GM12878 (cell line): Measurements from ENCODE around the gene IGF2BP1.

Experiments
- CEBPB ChIP-seq, 2 experiments: fragments of 150-350 bp in 1 of 2; IDR thresholded peaks; 2 replicates each; pipeline ENCODE4 v1.6.1; 2012 to 2014; ENCODE audit warnings: low read depth in 2 of 2, low read length in 2 of 2, borderline replicate concordance in 1 of 2, inconsistent platforms in 1 of 2
- EP300 ChIP-seq, 2 experiments: fragments of 150-350 bp in 1 of 2; IDR thresholded peaks; 2 replicates each; pipeline ENCODE4 v1.6.1; 2011 to 2012; ENCODE audit warnings: low read depth in 2 of 2, low read length in 2 of 2, borderline replicate concordance in 1 of 2, improper control_type of control experiment in 1 of 2, inconsistent platforms in 1 of 2; ENCODE audit not compliant: control insufficient read depth in 1 of 2
- ETV6 ChIP-seq, 2 experiments: fragments of 450-650 bp in 1 of 2; IDR thresholded peaks in 1 of 2; conservative IDR thresholded peaks in 1 of 2; 2 replicates each; pipeline ENCODE4 v1.6.1; 2014; ENCODE audit warnings: antibody characterized with exemption in 1 of 2, borderline replicate concordance in 1 of 2, low read depth in 1 of 2, mild to moderate bottlenecking in 1 of 2, moderate library complexity in 1 of 2
- EZH2 ChIP-seq: IDR thresholded peaks from 2 replicates; pipeline ENCODE4 v1.6.1; 2012; ENCODE audit warnings: low read depth, mild to moderate bottlenecking, control low read depth, inconsistent platforms, low read length, borderline replicate concordance; ENCODE audit not compliant: control insufficient read depth
- FOXK2 ChIP-seq: fragments of 450-650 bp; IDR thresholded peaks from 2 replicates; pipeline ENCODE4 v1.6.1; 2017; ENCODE audit warnings: mild to moderate bottlenecking, moderate library complexity
- FOXM1 ChIP-seq: IDR thresholded peaks from 2 replicates; pipeline ENCODE4 v1.6.1; 2012; ENCODE audit warnings: low read depth, mild to moderate bottlenecking, inconsistent platforms, low read length, moderate library complexity
- NBN ChIP-seq: fragments of 450-650 bp; IDR thresholded peaks from 2 replicates; pipeline ENCODE4 v1.6.1; 2016
- POLR2A ChIP-seq: IDR thresholded peaks from 2 replicates; pipeline ENCODE4 v1.6.1; 2011; ENCODE audit warnings: low read depth, mild to moderate bottlenecking, low read length
- TCF7 ChIP-seq: IDR thresholded peaks from 2 replicates; pipeline ENCODE4 v1.6.1; 2014; ENCODE audit warnings: antibody characterized with exemption, borderline replicate concordance
- ZNF207 ChIP-seq: fragments of 450-650 bp; IDR thresholded peaks from 2 replicates; pipeline ENCODE4 v1.6.1; 2014; ENCODE audit warnings: antibody characterized with exemption, mild to moderate bottlenecking, borderline replicate concordance
- TF ChIP-seq, protein P1 (sequence below): IDR thresholded peaks from 2 replicates; pipeline ENCODE4 v1.6.1; 2012; ENCODE audit warnings: low read depth, low read length, improper control_type of control experiment
- TF ChIP-seq, protein P2 (sequence below), 3 experiments: IDR thresholded peaks in 2 of 3; conservative IDR thresholded peaks in 1 of 3; 2 replicates each; pipeline ENCODE4 v1.5.1; 2011; ENCODE audit warnings: low read depth in 3 of 3, low read length in 3 of 3, mild to moderate bottlenecking in 3 of 3, control low read depth in 2 of 3, moderate library complexity in 2 of 3, inconsistent platforms in 1 of 3, mixed read lengths in 1 of 3; ENCODE audit not compliant: control insufficient read depth in 2 of 3, insufficient read depth in 1 of 3; ENCODE audit errors: extremely low read depth in 1 of 3

DNA sequence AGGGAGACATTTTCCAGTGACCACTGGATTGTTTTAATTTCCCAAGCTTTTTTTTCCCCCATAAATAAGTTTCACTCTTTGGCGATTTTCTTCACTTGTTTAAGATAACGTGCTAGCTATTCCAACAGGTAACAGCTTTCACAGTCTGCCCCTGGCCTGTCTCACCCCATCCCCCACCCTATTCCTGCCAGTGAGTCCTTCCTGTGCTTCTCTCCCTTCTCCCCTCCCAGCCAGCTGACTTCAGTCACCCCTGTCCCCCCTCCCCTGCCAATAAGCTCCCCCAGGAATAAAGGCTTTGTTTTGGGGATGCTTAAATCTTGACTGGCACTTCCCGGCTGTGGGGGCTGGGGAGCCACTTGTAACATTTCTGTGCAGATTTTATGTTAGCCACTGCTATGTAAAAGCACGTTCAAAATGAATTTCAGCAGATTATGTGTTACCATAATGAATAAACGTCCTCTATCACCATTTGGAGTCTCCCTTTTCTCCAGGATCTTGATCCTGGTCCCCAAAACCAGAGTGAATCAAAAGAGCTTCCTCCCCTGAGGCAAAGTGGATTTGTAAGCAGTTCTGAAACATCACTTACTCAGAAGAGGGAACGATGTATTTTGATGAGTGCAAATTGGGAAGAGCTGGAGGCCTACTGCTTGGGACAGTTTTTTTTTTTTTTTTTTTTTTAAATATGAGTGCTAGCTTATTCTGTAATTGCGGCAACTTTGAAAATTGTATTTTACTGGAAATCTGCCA, 58.2 kb downstream of the IGF2BP1 start:
- TF ChIP-seq CEBPB (IDR thresholded peaks at IDR 0.05; ENCODE audit: borderline replicate concordance in 1 of 2, low read depth in 2 of 2, low read length in 2 of 2) (no peak), ZNF207 (no peak), FOXK2 (no peak), ETV6 (conservative IDR thresholded peaks at IDR 0.05 in 1 of 2, IDR thresholded peaks at IDR 0.05 in 1 of 2; ENCODE audit: borderline replicate concordance in 1 of 2, low read depth in 1 of 2) (no peak), NBN (no peak), FOXM1 (no peak), EZH2 (no peak), TCF7 (no peak), POLR2A (no peak), EP300 (IDR thresholded peaks at IDR 0.05; ENCODE audit: borderline replicate concordance in 1 of 2, control insufficient read depth in 1 of 2, low read depth in 2 of 2, low read length in 2 of 2) (no peak)
- TF ChIP-seq, protein P1, sequence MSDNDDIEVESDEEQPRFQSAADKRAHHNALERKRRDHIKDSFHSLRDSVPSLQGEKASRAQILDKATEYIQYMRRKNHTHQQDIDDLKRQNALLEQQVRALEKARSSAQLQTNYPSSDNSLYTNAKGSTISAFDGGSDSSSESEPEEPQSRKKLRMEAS = no peak
- TF ChIP-seq, protein P2, sequence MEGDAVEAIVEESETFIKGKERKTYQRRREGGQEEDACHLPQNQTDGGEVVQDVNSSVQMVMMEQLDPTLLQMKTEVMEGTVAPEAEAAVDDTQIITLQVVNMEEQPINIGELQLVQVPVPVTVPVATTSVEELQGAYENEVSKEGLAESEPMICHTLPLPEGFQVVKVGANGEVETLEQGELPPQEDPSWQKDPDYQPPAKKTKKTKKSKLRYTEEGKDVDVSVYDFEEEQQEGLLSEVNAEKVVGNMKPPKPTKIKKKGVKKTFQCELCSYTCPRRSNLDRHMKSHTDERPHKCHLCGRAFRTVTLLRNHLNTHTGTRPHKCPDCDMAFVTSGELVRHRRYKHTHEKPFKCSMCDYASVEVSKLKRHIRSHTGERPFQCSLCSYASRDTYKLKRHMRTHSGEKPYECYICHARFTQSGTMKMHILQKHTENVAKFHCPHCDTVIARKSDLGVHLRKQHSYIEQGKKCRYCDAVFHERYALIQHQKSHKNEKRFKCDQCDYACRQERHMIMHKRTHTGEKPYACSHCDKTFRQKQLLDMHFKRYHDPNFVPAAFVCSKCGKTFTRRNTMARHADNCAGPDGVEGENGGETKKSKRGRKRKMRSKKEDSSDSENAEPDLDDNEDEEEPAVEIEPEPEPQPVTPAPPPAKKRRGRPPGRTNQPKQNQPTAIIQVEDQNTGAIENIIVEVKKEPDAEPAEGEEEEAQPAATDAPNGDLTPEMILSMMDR (IDR thresholded peaks at IDR 0.05 in 2 of 3, conservative IDR thresholded peaks at IDR 0.05 in 1 of 3; ENCODE audit: control insufficient read depth in 2 of 3, extremely low read depth in 1 of 3, insufficient read depth in 1 of 3, low read depth in 3 of 3, low read length in 3 of 3) = no peak
